Measurements from ENCODE around the gene SDK1. TPM values are rescaled to one million over a fixed set of nuclear protein-coding genes. Genes with fewer than 3 reads are reported as not detected.

SDK1 gene
- total and polyA plus RNA-seq, 7 donors = 0.31 to 2.4 (median 1.3) TPM

DNA sequence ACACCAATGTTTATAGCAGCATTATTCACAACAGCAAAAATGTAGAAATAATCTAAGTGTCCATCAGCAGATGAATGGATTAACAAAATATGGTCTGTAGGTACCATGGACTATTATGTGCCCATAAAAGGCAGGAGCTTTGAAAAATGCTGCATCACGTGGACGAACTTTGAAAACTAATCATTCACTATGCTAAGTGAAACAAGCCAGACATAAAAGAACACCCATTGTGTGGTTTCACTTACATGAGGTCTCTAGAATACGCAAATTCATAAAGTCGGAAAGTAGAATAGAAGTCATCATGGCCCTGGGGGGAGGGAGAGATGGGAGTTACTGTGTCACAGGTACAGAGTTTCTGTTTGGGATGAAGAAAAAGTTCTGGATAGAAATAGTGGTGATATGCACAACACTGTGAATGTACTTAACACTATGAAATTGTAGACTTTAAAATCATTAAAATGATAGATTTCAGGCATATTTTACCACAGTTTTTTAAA, 377.3 kb downstream of the SDK1 start:
- Histone ChIP-seq H3K36me3 (ENCODE audit: insufficient read depth in 1 of 2, low read depth in 1 of 2) (no peaks in the 10 kb centered on the region), H3K27me3 (ENCODE audit: insufficient read depth in 3 of 3, low read length in 2 of 3) (peaks cover 0 to 2% (median 0%) of the 10 kb centered on the region in 3 donors), H3K4me3 (no peak overlapping the region), H3K27ac (no peak overlapping the region), H3K4me1 (no peaks in the 10 kb centered on the region), H3K9me3 (no peaks in the 10 kb centered on the region)
- intact Hi-C loops (cut with DNase I) = no loop called here
- 94 to 97% (median 95%) methylated on average over 4 of the region's 4 CpGs for WGBS, 3 donors
- TF ChIP-seq, protein P1, sequence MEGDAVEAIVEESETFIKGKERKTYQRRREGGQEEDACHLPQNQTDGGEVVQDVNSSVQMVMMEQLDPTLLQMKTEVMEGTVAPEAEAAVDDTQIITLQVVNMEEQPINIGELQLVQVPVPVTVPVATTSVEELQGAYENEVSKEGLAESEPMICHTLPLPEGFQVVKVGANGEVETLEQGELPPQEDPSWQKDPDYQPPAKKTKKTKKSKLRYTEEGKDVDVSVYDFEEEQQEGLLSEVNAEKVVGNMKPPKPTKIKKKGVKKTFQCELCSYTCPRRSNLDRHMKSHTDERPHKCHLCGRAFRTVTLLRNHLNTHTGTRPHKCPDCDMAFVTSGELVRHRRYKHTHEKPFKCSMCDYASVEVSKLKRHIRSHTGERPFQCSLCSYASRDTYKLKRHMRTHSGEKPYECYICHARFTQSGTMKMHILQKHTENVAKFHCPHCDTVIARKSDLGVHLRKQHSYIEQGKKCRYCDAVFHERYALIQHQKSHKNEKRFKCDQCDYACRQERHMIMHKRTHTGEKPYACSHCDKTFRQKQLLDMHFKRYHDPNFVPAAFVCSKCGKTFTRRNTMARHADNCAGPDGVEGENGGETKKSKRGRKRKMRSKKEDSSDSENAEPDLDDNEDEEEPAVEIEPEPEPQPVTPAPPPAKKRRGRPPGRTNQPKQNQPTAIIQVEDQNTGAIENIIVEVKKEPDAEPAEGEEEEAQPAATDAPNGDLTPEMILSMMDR (IDR thresholded peaks at IDR 0.05) = no peak
- ATAC-seq (no peak), DNase-seq (no peak)

DNA sequence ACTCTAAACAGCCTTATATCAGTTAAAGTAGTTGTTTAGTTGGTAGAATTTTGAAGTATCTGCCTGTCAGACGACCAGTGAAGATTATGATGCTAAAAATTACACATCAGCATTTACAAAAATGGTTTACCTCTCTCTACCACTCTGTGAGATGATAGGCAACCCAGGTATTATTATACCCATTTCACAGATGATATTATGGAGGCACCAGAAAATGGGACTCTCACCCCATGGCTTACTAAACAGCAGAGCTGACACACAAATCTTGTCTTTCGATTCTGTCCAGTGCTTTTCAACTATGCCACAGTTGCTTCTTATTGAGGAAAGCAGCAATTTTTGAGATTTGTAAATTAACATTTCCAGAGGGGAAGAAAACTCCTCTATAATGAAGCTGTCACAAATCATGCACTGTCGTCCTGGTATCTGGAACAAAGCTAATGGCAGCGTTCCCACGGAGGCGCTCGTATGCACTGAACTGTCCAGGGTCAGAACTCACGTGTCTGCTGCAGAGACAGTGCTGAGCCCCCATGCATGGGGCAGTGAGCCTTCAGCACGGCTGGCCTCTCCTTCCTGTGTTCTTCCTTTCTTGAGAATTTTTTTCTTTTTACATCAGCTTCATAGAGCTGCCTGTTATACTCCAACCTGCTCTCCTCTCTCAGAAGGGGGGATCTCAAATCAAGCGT, 381.1 kb downstream of the SDK1 start:
- Histone ChIP-seq H3K9me3 (no peaks in the 10 kb centered on the region), H3K27ac (no peak overlapping the region), H3K4me1 (no peaks in the 10 kb centered on the region), H3K36me3 (ENCODE audit: insufficient read depth in 1 of 2, low read depth in 1 of 2) (no peaks in the 10 kb centered on the region), H3K4me3 (no peak overlapping the region), H3K27me3 (ENCODE audit: insufficient read depth in 3 of 3, low read length in 2 of 3) (peaks cover 0 to 2% (median 0%) of the 10 kb centered on the region in 3 donors)
- DNase-seq = no peak
- intact Hi-C loops (cut with DNase I) = no loop called here
- no peak for ATAC-seq
- TF ChIP-seq, protein P1 (IDR thresholded peaks at IDR 0.05) = no peak
- WGBS, 3 donors = 23 to 27% (median 24%) methylated on average over 10 of the region's 10 CpGs

DNA sequence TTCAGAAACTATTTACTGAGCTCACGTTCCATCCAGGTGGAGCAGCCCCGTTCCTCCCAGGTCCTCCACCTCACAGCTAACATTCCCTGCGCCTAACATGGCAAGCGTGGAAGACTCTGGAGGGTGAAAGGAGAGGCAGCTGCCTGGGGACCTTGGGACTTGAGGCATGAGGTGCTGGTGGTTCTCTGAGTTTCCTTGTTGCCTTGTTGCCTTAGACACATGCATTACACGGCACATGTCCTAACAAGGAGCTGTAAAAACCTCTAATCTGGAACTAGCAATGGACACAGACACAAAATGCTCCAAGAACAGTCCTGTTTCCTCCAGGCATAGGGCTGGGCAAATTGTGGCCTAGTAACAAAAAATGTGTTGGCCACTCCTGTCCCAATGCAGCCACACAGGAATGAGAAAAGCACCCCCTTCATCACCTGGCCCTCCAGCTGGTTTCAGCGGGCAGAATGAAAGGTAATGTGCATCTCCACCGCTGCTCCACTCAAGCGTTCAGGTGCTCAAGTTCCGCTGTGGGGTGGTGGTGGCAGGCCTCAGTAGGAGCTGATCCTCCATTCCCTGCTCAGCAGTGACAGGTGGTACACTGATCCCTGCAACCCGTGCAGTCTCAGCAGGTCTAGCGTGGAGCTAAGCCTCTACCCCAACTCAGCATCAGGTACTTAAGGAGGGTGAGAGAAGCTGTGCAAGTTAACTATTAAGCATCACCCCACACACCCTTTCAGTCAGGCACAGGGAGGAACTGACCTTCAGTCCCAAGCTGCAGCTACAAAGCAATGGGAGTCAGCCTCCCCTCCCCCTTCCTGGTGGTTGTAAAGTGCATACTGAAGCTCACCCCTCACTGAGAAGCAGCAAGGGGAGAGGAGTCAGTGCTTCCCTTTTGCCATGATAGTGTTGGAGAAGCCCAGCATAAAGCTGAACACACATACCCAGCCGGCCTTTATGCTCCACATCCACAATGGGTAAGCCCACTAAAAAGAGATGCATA, 382.8 kb downstream of the SDK1 start:
- H3K36me3 ChIP-seq (ENCODE audit: insufficient read depth in 1 of 2, low read depth in 1 of 2) = no peaks in the 10 kb centered on the region
- intact Hi-C loops (cut with DNase I) = no loop called here
- WGBS, 3 donors = 73 to 84% (median 73%) methylated on average over 12 of the region's 12 CpGs
- H3K4me3 ChIP-seq = no peak overlapping the region
- DNase-seq = no peak
- no peaks in the 10 kb centered on the region for H3K9me3 ChIP-seq
- ATAC-seq = no peak
- TF ChIP-seq, protein P1 (IDR thresholded peaks at IDR 0.05) = no peak
- peaks cover 0 to 2% (median 0%) of the 10 kb centered on the region in 3 donors for H3K27me3 ChIP-seq (ENCODE audit: insufficient read depth in 3 of 3, low read length in 2 of 3)
- H3K4me1 ChIP-seq = no peaks in the 10 kb centered on the region
- no peak overlapping the region for H3K27ac ChIP-seq

DNA sequence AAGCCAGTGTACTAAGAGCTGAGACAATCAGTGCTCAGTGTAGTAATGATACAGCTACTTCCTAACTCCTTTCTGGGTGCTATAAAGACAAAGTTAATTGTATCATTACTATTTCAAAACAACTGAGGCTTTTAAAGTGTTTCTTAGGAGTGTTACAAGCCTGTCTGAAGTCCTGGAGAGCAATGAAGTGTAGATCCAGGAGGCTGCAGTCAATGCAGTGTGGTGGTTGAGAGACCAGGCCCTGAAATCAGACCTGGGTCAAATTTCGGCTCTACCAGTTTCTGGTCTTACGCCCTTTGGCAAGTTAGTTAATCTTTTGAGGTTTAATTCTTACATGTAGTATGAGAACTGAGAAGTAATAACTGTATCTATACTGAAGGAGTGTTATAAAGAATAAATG, 387.0 kb downstream of the SDK1 start:
- Histone ChIP-seq H3K36me3 (ENCODE audit: insufficient read depth in 1 of 2, low read depth in 1 of 2) (no peaks in the 10 kb centered on the region), H3K4me1 (no peaks in the 10 kb centered on the region), H3K27ac (no peak overlapping the region), H3K9me3 (no peaks in the 10 kb centered on the region), H3K27me3 (ENCODE audit: insufficient read depth in 3 of 3, low read length in 2 of 3) (no peaks in the 10 kb centered on the region), H3K4me3 (no peak overlapping the region)
- ATAC-seq = no peak
- no peak for DNase-seq
- intact Hi-C loops (cut with DNase I) = no loop called here
- 19 to 55% (median 55%) methylated on average over 2 of the region's 2 CpGs for WGBS, 3 donors
- TF ChIP-seq, protein P1 (IDR thresholded peaks at IDR 0.05) = no peak

Measured in psoas muscle (tissue), 8 donors.